Measurements from ENCODE around the gene KLHL3.

DNA sequence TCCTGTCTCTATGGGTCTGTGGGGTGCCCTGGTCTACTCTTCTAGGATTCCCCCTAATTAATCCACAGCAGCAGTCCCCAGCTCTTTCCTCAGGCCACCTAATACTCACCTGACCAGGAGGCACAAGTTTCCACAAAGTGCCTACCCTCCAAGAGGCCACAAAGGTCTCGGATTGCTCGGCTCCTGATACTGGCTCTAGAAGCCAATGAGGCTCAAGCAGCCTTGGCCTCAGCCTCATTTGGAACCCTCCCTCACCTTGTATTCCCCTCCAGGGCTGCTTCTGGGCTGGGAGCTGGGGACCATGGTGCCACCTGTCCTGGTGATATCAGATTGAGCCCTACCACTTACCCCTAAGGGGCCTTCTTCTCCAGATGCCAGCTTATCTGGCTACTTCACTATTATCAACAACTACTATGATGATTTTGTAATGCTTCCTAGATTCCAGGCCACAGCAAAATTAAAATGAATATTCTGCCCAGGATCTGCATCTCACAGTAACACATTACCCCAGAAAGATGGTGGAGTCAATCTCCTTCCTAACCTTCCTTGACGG is 133.1 kb downstream of the KLHL3 start:
- TF ChIP-seq, protein P1, sequence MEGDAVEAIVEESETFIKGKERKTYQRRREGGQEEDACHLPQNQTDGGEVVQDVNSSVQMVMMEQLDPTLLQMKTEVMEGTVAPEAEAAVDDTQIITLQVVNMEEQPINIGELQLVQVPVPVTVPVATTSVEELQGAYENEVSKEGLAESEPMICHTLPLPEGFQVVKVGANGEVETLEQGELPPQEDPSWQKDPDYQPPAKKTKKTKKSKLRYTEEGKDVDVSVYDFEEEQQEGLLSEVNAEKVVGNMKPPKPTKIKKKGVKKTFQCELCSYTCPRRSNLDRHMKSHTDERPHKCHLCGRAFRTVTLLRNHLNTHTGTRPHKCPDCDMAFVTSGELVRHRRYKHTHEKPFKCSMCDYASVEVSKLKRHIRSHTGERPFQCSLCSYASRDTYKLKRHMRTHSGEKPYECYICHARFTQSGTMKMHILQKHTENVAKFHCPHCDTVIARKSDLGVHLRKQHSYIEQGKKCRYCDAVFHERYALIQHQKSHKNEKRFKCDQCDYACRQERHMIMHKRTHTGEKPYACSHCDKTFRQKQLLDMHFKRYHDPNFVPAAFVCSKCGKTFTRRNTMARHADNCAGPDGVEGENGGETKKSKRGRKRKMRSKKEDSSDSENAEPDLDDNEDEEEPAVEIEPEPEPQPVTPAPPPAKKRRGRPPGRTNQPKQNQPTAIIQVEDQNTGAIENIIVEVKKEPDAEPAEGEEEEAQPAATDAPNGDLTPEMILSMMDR (IDR thresholded peaks at IDR 0.05; ENCODE audit: insufficient read depth, low read depth, low read length): no peak
- TF ChIP-seq EZH2 (IDR thresholded peaks at IDR 0.05; ENCODE audit: insufficient read depth, low read length): no peak

Measured in astrocyte (in vitro differentiated cells and primary cell).